GM18505 (cell line): ENCODE data around the gene PPP1R16B.

Experiments
- ATAC-seq: cut with Tn5 transposase; IDR thresholded peaks from one replicate; pipeline ENCODE4 v1.9.1; 2021; ENCODE audit not compliant: unreplicated experiment
- POLR2A ChIP-seq: IDR thresholded peaks from 4 replicates; pipeline ENCODE4 v1.6.1; 2011; ENCODE audit warnings: borderline replicate concordance; ENCODE audit not compliant: insufficient read depth, insufficient read length; ENCODE audit errors: extremely low read depth

PPP1R16B gene

DNA sequence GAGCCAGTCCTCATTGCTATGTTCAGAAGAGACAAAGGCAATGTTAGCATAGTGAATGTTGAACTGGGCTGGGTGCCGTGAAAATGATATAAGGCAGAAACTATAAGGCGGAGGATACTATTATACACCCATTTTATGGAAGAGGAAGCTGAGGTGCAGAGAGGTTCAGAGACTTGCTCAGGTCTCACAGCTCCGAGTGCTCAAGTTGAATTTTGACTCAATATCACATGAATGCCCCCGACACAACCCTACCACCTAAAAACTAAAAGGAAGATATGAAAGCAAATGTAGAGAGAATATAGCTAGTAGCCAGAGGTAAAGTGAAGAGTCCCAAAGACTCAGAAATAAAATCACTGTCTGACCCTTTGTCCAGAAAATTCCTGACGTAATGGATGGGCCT, 56.7 kb downstream of the PPP1R16B start:
- no peak for TF ChIP-seq POLR2A
- no peak for ATAC-seq

DNA sequence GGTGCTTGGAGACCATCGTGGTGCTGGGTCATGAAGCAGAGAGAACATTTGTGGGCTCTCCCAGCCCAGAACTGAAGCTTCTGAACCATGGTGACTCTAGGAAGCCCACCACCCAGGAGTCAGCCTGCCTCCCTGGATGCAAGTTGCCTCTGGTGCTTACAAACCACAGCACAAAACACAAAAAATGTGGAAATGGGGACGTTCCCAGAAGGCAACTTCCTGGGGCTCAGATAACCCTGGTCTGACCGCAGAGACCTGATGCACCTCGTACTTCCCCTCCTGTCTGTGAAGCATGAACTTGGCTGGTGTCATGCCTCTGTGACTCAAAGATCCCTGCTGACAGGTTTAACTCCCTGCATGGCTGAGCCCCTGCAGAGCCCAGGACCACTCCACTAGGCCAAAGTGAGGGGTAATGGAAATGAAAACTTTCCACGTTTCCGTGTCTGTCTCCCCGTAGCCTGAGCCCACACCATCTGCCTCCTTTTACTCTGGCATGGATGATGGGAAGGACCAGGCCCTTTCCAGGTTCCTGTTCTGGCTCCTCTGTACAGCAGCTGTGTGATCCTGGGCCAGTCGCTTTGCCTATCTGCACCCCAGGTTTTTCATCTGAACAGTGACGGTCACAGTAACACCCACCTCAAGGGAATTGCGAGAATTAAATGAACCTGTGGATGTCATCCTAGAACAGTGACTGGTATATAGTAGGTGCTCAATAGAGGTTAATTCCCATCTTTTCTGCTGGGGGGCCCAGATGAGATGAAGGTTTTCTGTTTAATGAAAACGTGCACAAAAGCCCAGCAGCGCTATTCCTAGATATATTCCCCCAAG, 57.7 kb downstream of the PPP1R16B start:
- peak; percentile 64 for ATAC-seq
- TF ChIP-seq POLR2A: peak; percentile 48

DNA sequence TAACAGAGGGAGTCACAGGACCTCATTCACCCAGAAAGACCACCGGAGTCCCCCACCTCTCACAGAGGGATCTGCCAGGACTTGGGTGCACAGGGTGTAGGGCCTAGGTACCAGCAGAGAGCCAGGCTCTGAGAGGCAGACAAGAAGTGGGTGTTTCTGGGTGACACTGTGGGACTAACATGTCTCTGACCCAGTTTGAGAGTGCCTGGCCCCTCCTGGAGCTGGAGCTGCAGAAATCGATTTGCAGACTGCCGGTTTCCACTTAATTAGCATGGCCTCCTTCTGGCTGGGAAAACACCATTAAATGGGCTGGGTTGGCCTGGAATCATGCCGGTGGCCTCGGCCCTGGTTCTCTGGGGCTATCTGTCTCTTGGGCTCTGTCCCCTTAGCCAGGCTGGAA, 59.2 kb downstream of the PPP1R16B start:
- no peak for ATAC-seq

DNA sequence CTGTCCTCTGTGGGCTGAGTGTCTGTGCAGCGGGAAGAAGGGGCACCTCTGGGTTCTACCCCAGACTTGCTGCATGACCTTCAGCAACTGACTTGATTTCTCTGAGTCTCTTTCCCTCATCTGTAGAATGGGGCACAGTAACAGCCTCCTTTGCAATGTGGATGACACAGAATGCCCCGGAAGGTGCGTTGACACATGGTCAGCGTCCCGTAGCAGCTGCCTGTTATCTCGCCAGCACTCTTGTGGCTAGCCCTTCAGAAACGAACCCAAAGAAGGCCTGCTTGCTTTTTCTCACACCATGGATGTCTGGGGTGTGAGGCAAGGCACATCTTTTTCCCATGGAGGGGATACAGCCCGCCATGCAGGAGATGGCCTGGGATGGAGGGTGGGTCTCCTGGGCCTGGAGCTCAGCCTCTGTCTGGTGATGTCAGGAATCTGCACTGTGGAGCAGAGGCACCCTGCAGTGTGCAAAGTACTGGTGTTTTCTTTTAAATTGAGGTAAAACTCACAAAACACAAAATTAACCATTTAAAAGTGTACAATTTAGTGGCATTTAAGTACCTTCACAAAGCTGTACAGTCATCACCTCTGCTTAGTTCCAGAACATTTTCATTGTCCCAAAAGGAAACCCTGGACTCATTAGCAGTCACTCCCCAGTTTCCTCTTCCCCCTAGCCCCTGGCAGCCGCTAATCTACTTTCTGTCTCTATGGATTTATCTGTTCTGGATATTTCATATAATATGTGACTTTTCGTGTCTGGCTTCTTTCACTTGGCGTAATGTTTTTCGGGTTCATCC, 61.0 kb downstream of the PPP1R16B start:
- no peak for TF ChIP-seq POLR2A
- no peak for ATAC-seq

More for the DNA sequence above, 59.2 kb downstream of the PPP1R16B start:
- TF ChIP-seq POLR2A: no peak

DNA sequence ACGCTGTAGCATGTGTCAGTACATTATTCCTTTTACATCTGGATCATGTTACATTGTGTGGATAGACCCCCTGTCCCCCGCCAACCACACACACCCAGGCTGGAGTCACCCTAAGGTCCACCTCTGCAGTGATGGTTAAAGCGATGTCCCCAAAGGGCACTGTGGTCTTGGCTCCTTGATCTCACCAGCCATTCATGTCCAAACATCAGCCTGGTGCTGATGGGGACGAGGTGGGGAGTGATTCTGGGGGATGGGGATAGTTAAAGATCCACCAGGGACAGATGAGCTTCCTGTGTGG, 61.5 kb downstream of the PPP1R16B start:
- TF ChIP-seq POLR2A: no peak
- ATAC-seq: no peak

DNA sequence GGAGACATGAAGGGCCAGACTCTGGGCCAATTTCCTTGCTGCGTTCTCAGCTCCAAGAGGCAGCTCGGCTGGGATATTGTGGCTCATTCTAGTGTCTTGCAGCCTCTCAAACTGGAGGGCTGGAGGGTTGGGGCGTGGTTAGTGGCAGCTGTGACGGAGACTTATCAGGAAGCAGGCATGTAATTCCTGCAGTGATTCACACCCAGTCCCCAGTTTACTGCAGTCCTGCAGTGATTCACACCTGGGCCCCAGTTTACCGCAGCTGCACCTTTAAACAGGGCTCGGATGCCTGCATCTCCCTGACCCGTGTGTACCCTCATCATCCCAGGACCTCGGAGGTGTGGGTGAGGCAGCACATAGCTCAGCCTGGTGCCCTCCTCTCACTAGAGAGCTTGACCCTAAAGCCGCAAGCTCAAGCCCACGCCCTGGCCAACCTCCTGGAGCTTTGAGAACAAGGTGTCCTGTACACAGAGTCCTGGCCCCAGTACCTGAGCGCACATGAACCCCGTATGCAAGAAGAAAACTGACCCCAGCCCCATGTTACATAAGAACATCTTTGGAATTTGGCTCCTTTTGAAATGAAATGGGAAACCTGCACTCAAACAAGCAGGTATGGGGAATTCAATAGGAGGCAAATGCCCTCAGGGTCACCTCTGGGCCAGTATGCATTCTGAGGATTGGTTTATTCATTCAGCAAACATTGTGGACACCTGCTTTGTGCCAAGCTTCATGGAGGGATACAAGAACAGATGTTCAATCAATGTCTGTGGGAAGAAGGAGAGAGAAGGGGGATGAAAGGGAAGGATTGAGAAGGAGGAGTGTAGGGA, 65.4 kb downstream of the PPP1R16B start:
- ATAC-seq: no peak
- TF ChIP-seq POLR2A: peak; percentile 33

DNA sequence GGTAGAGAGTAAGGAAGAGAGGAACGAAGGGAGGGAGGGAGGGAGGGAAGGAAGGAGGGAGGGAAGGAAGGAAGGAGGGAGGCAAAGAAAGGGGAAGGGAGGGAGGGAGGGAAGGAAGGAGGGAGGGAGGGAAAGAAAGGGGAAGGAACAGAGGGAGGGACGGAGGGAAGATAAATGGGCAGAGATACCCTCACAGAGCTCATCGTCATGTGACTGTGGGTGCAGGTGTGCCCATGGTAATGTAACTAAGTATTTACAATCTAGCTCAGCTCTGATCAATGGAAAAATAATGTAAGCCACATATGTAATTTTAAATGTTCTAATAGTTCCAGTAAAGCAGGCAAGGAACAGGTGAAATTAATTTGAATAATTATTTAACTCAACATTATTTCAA, 66.1 kb downstream of the PPP1R16B start:
- TF ChIP-seq POLR2A: no peak
- no peak for ATAC-seq

DNA sequence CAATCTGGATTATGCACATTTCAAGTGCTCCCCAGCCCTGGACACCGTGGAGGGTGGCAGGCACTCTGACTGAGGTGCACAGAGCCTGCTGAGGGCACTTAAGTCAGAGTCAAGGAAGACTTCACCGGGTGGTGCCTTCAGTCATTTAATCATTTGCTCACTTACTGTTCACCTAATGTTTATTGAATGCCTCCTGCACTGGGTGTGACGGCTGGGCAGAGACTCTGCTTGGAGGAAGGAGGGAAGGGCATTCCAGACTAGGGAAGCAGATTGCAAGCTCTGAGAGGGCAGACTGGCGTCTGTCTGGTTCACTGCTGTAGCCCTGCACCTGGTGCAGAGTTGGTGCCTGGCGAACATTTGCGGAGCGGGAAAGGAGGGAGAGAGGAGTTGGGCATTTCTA, 66.5 kb downstream of the PPP1R16B start:
- TF ChIP-seq POLR2A: no peak
- no peak for ATAC-seq

DNA sequence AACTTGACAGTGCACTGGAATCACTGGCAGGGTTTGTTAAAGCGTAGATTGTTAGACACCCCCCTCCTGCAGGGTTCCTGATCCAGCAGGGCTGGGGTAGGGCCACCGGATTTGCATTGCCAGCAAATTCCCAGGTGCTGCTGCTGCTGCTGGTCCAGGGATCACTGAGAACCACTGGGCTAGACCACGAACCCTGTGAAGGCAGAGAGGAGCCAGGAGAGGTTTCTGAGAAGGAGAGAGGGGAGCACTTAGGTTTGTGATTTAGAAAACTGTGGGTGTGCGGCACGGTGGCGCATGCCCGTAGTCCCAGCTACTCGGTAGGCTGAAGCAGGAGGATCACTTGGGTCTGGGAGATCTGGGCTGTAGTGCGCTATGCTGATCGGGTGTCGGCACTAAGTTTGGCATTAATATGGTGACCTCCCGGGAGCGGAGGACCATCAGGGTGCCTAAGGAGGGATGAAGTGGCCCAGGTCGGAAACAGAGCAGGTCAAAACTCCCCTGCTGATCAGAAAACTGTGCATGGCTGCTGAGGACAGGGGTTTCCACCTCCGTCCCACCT, 67.1 kb downstream of the PPP1R16B start:
- no peak for ATAC-seq
- TF ChIP-seq POLR2A: no peak

DNA sequence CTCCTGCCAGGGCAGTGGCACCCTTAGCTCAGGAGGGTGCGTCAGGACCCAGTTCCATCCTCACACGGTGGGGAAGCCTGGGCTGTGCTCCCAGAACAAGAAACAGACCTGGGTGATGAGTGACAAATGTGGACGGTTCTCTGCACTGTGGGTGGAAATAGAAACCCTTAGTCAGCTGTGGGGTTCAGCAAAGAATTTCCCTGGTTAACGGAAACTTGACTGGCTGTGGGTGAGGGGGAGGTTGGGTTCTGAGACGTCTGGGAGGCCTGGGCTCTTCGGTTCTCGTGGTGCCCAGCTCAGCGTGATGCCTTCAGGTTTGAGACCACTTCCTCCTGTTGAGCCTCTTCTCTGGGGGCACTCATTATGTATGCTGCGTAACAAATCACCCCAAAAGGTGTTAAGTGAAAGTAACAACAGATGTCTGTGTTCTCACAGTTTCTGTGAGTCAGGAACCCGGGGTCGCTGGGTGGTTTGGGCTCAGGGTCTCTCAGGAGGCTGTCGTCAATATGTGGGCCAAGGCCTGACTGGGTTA, 67.6 kb downstream of the PPP1R16B start:
- ATAC-seq: peak; percentile 60
- peak; percentile 74 for TF ChIP-seq POLR2A

DNA sequence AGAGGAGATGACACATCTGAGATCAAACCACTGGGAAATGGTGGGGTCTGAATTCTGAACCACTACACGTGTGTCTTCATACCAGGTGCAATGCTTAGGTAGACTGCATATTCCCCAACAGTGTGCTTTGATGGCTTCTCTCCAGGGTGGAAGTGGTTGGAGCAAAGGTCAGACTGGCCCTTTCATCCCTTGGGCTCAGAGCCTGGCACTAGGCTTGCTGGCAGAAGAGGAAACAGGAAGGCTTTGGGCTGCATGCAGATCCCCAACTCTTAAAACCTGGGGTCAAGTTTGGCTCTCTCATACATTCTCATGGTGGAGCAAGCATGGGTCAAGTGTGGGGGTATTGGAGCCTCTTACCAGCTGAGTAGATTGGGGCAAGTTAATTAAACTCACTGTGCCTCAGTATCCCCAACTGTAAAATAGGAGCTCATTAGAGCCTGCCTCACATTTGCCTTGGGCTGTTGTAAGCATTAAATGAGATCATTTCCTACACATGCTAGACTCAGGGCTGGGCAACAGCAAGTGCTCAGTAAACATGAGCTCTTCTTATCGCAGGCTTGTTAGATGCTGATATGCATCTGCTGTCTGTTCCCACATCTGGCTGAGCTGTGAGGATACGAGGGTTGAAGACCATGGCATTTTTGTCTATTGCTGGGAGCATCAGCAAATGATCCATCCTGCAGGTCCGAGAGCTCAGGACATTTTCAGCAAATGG, 69.1 kb downstream of the PPP1R16B start:
- peak; percentile 8 for ATAC-seq
- peak; percentile 24 for TF ChIP-seq POLR2A
